Stimulated activated CD8-positive, alpha-beta memory T cell treated with anti-CD3 and anti-CD28 coated beads, Interleukin-12 subunit alpha, Interleukin-12 subunit beta, amount 100 ng/mL, for 1 hour (primary cell): ENCODE measurements around the gene DDX54.
A peak's percentile ranks its signal among the peaks of the same experiment; 100 is the strongest.

Experiments
- DNase-seq: peaks from one replicate; pipeline ENCODE4 v3.0.0-alpha.2; 2020; ENCODE audit warnings: low read depth

DDX54 gene, protein sequence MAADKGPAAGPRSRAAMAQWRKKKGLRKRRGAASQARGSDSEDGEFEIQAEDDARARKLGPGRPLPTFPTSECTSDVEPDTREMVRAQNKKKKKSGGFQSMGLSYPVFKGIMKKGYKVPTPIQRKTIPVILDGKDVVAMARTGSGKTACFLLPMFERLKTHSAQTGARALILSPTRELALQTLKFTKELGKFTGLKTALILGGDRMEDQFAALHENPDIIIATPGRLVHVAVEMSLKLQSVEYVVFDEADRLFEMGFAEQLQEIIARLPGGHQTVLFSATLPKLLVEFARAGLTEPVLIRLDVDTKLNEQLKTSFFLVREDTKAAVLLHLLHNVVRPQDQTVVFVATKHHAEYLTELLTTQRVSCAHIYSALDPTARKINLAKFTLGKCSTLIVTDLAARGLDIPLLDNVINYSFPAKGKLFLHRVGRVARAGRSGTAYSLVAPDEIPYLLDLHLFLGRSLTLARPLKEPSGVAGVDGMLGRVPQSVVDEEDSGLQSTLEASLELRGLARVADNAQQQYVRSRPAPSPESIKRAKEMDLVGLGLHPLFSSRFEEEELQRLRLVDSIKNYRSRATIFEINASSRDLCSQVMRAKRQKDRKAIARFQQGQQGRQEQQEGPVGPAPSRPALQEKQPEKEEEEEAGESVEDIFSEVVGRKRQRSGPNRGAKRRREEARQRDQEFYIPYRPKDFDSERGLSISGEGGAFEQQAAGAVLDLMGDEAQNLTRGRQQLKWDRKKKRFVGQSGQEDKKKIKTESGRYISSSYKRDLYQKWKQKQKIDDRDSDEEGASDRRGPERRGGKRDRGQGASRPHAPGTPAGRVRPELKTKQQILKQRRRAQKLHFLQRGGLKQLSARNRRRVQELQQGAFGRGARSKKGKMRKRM

GRCh38 chr12:113185180-113186032 lies at the start of gene DDX54, which contains the start of gene RITA1:
DDX54 (minus strand) TSS chr12:113185478; CDS start chr12:113185451, 27 bp downstream.
RITA1 (plus strand) TSS chr12:113185721; CDS start chr12:113186747, 1,026 bp downstream.
- DNase-seq = peak; percentile 66

GRCh38 chr12:113234483-113234882 lies 49.2 kb upstream of the DDX54 start:
- DNase-seq = no peak

DNA sequence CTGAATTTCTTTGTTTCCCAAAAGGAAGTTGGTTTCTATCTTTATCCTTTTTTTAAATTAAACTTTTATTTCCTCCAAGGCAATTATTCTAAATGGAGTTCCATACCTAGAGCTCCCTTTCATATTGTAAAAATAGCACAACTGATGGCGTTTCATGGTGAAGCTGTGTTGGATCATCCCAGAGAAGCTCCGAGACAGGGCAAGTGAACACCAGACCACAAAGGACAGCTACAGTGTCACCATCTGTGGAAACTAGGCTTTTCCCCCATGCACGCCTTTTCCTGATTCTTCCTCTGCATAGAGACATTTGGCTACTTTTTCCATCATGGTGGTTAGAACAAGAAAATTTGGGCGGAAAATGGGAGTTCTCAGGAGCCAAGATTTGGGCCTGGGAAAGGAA lies 48.7 kb upstream of the DDX54 start:
- no peak for DNase-seq

DNA sequence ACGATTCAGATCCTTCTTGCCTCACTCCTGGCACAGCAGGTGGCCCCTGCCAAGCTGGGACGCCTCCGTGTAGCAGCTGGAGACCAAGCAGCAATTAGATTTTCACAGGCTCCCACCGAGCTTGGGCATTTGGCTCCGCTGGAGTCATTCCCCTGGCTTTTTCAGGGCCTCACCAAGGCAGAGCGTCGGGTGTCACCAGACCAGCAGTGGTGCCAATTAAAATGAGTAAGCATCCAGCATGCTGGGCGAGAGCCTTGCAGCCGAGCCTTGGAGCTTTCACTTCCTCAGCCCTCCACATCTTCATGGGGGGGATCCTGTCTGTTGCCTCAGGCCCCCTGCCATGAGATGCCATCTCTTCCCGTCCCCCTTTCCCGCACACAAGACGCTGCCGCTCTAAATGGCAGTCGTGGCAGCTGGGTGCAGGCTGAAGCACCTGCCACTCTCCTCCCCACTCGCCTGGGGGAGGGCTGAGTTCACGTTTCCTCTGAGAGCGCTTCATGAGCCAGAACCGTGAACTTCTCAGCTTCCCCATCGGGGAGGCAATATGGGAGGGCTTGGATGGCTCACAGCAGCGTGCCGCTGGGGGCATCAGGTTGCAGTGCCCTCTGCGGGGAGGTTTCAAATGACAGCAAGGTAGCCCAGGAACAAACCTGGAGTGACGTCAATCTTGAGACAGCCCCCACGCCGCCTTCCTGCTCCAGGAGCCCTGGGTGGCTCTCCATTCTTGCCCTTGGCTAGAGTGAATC lies 47.7 kb upstream of the DDX54 start:
- DNase-seq = peak; percentile 41

GRCh38 chr12:113232089-113232839 lies 47.0 kb upstream of the DDX54 start:
- DNase-seq = no peak

- DNase-seq = no peak
Measured at GRCh38 chr12:113231235-113232088, 46.2 kb upstream of the DDX54 start.

- DNase-seq = no peak
Measured at GRCh38 chr12:113230315-113231234, 45.3 kb upstream of the DDX54 start.

- DNase-seq = no peak
Measured at GRCh38 chr12:113228394-113229028, 43.2 kb upstream of the DDX54 start.

DNA sequence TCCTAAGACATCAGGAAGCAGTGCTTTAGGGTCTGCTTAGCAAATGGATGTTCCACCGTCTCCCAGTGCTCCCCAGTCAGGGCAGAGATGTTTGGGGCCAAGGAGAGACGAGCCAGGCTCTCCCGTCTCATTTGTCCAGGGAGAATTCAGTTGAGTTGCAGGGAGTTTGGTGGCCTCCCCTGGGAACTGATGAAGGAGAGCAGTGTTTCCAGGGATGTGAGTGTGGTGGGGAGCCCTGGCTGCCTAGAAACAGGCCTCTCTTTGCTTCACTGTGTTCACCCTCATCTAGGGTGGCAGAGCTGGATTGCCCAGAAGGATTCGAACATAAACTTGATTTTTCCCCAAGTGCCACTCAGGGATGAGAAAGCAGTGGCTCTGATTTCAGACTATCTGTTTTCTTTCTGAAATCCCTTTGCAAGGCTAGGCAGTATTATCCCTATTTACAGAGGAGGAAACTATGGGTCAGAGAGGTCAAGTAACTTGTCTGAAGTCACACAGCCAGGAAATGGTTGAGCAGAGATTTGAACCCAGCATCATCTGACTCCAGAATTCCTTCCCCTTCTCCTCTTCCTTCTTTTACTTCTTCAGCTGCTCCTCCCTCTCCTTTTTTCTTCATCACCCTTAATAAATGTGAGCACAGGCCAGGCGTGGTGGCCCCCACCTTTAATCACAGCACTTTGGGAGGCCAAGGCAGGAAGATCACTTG lies 42.6 kb upstream of the DDX54 start:
- DNase-seq = no peak

DNA sequence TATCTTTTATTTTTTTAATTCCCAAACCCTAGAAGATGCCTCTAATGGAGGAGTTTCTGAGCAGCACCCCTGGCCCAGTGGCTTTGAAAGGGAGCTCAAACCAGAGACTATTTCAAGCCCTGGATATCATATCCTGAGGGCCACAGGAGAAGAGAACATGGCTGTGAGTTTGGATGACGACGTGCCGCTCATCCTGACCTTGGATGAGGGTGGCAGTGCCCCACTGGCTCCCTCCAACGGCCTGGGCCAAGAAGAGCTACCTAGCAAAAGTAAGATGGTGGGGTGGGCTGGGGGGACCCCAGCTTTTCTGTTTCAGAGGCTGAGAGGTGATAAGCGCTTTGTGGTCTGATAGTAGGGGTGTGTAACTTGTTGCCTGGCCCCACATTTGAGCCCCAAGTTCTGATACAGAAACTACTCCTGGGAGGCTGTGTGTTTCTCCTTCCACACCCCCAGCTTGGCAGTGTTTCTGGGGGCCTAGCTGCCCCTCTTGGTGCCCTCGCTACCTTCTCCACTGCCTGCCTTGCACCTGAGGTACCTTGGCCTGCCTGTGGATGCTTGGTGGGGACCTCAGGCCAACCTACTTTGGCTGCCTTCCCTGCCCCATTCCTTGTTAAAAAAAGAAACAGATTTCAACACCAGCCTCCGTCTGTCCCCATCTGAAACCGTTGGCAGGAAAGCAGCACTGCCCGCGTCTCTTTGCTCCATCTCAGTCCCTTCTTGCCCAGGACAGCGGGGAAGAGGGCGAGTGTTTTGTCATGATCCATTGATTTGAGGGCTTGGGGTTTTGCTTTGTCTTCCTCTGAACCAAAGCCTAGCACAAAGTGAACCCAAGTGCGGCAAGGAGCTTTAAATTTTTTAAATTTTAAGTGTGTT lies 41.7 kb upstream of the DDX54 start:
- no peak for DNase-seq

DNA sequence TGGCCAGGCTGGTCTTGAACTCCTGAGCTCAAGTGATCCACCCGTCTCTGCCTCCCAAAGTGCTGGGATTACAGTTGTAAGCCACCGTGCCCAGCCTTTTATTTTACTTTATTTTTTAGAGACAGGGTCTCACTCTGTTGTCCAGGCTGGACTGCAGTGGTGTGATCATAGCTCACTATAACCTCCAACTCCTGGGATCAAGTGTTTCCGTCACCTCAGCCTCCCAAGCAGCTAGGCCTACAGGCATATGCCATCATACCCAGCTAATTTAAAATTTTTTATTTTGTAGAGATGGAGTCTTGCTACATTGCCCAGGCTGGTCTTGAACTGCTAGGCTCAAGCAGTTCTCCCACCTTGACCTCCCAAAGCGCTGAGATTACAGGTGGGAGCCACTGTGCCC lies 39.7 kb upstream of the DDX54 start:
- DNase-seq = no peak

- DNase-seq = no peak
Measured at GRCh38 chr12:113222730-113223531, 37.7 kb upstream of the DDX54 start.

GRCh38 chr12:113221997-113222729 lies 36.9 kb upstream of the DDX54 start:
- no peak for DNase-seq

DNA sequence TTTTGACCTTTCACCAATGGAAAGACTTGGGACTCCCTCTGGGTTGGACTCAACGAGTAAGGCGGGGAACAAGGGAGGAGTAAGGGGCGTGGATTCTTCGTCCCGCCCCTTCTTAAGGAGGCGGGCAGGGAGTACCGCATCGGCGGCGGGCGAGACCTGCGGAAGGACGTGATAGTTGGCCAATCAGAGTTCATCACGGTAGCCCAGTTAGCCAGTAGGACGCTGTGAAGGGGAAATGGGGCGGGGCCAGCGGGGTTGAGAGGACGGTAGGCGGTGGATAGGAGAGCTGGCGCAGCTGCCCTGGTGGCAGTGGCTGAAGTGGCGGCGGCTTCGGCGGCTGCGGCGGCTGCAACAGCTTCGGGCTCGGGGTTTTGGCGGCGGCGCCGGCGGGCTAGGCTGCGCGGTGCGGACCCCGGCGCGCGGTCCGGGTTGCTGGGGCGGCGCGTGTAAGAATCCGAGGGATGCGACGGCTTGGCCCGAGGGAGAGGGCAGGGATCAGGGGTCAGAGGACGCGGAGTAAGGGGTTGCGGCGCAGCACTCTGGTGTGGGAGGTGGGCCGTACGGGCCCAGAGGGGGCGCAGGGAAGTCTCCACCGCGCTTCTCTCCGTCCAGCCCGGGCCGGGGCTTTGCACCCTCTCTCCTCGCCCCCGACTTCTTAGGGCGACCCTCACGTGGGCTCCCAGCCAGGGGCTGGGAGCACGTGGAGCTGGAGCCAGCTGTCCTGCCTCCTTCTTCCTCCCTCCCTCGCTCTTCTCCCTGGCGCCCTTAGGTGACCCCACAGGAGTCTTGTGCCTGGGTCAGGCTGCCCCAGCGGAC lies 36.1 kb upstream of the DDX54 start, which contains the start of gene TPCN1:
Gene TPCN1, plus strand, starts transcription at position 284 of the 816 bp plus-strand sequence. CDS start 5,389 bp downstream, outside the sequence.
- peak; percentile 97 for DNase-seq
